ENCODE results near the gene GPS2.

GPS2 gene

DNA sequence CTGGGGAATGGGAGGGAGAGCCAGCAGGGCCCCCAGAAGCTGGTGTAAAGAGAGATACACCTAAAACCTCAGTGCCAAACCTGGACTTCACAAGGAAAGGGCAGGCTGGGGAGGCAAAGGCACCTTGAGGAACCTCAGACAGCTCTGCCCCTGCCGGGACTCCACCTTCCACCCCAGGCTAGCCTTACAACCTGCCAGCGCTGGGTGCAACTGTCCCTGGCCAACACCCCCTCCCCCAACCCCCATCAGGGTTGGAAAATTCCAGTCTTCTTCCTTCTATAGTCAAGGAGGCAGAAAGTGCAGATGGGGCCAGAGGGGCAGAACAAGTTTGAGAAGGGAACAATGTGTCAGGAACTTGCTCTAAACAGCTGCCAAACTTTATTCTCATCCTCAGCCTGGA lies 23.0 kb downstream of the GPS2 start:
- DNase-seq = no peak

DNA sequence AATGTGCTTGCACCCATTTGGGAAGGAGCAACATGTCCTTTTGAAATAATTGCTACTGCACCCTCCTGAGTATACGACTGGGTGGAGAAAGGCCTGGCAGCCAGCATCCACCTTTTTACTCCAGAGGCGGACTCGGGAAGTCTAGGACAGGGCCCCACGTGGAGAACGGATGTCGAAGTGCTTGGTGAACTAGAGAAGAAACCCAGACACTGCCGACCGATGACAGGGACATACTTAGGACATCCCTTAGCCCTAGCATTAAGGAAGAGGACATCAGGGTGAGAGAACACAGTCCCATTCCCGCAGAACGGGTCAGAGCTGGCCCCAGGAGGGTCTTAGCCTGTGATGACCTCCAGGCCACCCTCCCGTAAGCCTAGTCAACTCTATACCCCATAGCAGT lies 24.5 kb downstream of the GPS2 start:
- DNase-seq = no peak

GRCh38 chr17:7290166-7290565 lies 25.0 kb downstream of the GPS2 start:
- DNase-seq = no peak

- no peak for DNase-seq
These were observed 25.7 kb downstream of the GPS2 start for GRCh38 chr17:7289256-7290032.

DNA sequence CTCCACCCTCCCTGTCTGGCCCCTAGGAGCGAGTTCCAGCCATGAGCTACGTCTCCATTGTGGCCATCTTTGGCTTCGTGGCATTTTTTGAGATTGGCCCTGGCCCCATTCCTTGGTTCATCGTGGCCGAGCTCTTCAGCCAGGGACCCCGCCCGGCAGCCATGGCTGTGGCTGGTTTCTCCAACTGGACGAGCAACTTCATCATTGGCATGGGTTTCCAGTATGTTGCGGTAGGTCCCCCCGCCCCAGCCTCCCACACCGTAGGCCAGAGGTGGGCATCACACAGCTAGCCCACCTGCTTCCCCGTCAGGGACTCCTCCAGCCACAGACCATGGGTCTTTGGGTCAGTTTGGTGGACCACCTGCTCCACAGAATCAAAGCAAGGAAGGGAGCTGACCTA lies 29.5 kb downstream of the GPS2 start:
- DNase-seq = no peak

- DNase-seq = no peak
These were observed 30.2 kb downstream of the GPS2 start for GRCh38 chr17:7284911-7285310.

- no peak for DNase-seq
These were observed 31.5 kb downstream of the GPS2 start for GRCh38 chr17:7283471-7284216.

DNA sequence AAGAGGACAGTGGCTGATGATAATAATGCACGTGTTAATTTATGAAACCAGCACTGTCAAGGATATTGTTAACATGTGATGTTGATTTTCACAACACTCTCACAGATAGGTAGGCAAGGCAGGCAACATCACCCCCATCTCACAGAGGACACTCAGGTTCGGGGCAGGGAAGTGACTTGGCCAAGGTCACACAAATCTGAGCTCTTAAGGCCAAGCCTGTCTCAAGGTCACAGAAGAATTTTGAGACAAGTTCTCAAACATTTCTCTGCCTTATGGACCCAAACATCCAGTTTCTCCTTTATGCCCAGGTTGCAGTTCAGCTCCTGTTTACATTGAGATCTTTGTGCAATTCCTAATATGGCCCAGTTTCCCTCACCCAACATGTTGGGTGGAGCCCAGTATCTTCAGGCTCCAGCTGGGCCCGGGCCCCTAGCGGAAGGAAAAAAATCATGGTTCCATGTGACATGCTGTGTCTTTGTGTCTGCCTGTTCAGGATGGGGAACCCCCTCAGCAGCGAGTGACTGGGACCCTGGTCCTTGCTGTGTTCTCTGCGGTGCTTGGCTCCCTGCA lies 32.3 kb downstream of the GPS2 start:
- no peak for DNase-seq

- DNase-seq = no peak
These were observed 33.0 kb downstream of the GPS2 start for GRCh38 chr17:7281953-7282751.

- peak; percentile 8 to 65 for DNase-seq
These were observed 33.8 kb downstream of the GPS2 start, which contains the start of gene SLC2A4 for GRCh38 chr17:7281074-7281952. Gene SLC2A4, plus strand, starts transcription at chr17:7281718. Its CDS starts 217 bp downstream, at chr17:7281935.

DNA sequence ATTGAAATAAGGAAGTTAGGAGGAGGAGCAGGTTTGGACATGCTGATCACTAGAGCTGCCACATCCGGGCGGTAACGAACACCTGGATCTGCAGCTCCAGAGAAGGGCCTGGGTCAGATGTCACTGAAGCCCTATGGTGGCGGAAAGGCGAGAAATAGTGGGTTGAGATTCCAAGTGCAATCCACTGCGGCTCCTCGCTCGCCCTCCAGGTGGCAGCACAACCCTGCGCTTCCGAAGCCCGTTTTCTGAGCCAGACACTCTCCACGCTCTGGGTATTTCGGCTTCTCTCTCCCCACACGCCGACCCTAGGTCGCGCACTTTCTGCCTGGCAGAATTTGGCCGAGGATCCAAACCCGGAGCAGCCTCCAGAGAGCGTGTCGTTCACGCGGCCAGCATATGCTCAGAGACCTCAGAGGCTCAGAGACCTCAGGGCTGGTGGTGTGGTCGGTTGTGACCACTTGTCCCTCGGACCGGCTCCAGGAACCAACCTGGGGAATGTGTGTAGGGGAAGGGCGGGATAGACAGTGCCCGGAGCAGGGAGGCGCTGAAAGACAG lies 34.6 kb downstream of the GPS2 start:
- peak; percentile 58 to 66 for DNase-seq

DNA sequence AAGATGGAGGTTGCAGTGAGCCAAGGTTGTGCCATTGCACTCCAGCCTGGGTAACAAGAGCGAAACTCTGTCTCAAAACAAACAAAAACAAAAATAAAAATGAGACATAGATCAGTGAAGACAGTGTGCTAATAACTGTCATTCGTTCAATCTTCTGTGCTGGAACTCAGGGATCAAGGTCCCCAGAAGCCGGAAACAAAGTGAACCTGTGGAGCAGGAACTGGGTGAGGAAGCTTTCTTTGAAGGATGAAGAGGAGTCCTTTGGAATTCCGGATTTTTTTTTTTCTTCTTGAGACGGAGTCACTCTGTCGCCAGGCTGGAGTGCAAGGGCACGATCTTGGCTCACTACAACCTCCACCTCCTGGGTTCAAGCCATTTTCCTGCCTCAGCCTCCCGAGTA lies 35.7 kb downstream of the GPS2 start:
- no peak for DNase-seq

- no peak for DNase-seq
These were observed 48.4 kb downstream of the GPS2 start for GRCh38 chr17:7266784-7267183.

GRCh38 chr17:7263801-7264078 lies 51.4 kb downstream of the GPS2 start:
- no peak for DNase-seq

DNA sequence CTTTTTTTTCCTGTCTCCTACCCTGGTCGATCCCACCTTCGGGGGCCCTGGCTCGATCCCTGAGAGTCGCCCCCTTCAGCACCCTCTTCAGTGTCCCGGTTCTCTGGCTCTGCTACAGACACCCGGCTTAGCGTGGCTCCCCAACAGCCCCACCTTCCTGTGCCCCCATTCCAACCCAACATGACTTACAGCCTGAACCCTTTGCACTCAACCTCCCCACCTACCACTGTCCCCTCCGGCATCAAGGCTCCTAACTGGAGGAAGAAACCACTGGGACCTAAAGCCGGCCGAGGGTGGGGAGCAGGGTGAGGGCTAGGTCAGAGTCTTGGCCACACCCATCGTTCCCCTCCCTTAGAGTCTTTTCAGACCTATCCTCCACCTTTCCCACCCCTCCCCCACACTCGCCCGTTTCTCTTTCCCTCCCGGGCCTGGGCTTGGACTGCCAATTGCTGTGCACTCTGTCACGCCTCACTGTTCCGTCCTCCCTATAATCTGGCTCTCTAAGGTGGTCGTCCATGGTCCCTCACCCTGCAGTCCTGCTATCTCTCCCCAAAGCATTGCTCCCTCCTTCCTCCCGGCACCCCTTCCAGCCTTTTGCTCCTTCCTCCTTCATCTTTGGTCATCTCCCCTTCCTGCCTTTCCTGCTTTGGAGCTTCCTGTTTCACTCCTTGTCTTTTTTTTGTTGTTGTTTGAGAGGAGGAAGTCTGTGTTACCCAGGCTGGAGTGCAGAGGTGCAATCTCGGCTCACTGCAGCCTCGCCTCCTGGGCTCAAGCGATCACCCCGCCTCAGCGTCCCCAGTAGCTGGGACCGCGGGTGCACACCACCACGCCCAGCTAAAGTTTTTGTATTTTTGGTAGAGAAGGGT lies 52.0 kb downstream of the GPS2 start:
- no peak for DNase-seq

All from hippocampal formation (tissue), 2 donors.